ENCODE data around the gene EFCAB6.

EFCAB6 gene

DNA sequence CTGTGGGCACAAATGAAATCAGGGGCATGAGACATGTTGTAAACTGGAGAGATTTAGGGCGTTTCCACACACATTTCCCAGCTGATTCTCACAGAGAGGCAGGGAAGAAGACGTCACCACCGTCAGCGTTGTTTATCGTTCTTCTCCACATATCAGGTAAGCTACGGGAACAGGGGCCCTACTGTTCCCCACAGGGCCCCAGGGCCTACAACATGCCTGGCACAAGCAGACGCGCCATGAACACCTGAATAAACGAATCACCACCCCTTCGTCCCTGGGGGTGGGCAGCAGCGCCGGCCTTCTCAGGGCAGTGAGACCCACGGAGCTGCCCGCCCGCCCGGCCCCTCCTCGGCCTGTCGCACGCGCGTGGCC, 342 bp downstream of the EFCAB6 start:
- DNase-seq, result no peak

DNA sequence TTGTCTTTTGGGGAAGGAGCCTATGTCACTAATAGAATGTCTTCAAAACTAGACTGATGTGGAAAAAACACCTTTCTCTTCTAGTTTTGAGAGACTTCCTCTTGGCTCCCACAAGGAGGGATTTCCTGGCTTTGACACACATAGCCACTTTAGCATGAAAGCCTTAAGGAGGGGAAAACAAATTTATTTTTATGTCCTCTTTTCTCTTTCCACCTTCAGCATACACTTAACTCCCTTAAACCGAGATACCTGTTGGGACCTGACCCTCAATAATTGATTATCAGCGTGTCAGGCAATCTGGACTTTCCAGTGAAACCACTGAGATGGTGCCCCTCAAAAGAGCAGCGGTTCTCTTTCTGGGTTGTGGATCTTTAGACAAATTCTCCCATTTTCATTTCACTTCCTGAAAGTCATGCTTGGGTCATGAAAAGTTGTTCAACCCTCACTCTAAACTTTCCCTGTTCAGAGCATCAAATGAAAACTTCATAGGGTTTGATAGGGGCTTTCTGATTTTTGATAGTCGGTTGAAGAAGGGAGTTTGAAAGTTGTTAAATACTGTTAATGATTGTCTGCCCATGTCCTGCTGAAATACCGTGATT, 9.1 kb downstream of the EFCAB6 start:
- DNase-seq, result no peak

DNA sequence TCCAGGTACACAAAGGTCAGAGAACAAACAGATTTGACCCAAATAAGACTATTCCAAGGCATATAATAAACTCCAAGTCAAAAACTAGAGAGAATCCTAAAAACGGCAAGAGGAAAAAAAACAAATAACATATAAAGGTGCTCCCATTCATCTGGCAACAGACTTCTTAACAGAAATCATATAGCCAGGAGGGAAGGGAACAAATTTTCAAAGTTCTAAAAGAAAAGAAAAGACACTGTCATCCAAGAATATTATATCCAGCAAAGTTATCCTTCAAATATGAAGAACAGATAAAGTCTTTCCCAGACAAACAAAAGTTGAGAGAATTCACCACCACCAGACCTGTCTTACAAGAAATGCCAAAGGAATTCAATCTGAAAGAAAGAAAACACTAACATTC, 11.1 kb downstream of the EFCAB6 start:
- no peak for DNase-seq

DNA sequence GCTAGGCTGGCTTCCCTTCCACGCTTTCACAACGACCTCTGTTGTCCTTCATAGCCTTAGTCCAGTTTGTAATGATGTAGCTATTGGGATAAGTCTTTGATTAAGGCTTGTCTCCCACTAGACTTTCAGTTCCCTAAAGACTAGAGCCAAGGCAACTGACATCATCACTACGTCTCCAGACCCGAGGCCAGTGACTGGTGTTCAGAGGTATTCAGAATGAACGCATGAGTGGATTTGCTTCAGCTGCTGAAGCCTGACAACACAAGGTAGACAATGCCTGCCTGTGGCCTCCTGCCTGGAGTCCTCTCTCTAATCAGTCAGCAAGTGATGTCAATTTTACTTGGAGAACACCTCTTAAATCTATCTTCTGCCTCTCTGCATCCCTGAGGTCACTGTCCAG, 13.6 kb downstream of the EFCAB6 start:
- no peak for DNase-seq

GRCh38 chr22:43796567-43796966, 15.5 kb downstream of the EFCAB6 start:
- peak; percentile 53 for DNase-seq

DNA sequence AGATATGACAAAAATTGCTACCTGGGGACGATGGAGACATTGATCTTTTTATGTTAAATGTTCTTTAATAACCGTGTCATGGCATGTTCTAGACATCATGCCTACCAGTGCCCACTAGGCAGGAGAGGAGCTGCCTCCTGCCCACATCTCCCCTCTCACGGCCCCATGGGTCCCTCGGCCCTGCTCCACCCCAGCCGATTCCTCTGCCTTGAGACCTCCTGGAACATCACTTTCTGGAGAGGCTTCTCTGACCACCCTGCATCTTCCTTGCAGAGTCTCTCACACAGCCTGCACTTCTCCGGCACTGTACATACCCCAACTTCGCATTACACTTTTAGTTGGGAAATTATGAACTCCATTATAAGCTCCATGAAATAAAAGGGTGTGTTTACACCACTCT, 16.8 kb downstream of the EFCAB6 start:
- no peak for DNase-seq

- DNase-seq, result no peak
These were observed 19.2 kb downstream of the EFCAB6 start for GRCh38 chr22:43792905-43793304.

DNA sequence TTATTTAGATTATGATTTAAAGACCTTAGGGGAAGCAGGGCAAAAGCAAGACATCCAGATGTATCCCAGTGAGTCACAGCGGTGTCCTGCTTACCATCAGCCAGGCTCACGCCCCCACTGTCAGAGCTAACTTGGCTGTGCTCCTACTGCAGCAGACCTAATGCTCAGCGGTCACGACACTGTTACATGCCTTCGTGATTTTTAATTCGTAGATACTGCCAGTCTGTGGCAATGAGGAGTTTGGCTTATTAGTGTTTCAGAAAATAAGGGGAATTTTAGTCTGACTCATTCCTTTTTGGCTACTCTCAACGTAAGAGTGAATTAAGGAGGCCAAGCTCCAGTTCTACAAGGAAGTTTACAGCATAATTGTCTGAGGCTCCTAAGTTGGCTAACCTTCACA, 22.7 kb downstream of the EFCAB6 start:
- DNase-seq, result peak; percentile 87

DNA sequence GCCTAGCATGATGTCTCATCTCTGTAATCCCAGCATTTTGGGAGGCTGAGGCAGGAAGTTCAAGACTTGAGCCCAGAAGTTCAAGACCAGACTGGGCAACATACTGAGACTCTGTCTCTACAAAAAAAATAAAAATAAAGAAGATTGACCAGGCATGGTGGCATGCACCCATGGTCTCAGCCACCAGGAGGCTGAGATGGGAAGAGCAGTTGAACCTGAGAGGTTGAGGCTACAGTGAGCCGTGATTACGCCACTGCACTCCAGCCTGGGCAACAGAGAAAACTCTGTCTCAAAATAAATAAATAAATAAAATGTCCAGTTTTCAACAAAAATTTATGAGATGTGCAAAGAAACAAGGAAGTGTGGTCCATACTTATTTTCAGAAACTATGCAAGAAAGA, 28.3 kb downstream of the EFCAB6 start:
- DNase-seq, result no peak

DNA sequence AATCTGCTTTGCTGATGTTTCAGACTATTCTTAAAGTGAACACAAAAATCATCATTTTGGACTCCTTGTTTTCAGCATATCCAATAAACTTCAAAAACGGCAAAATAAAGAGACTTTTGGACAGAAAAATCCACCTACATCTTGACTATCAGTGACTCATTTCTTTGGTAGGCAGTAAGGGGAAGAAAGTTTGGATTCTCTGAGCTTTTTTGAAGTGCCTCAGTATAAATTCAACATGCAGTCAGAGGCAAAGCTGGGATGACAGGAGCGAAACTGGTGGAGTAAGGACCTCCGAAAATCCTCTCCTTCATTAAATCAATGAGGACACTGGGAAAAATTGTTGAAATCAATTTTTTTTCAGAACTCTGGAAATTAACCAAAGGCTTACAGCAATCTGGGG, 29.7 kb downstream of the EFCAB6 start:
- no peak for DNase-seq

GRCh38 chr22:43777286-43777685, 34.8 kb downstream of the EFCAB6 start:
- peak; percentile 47 for DNase-seq

DNA sequence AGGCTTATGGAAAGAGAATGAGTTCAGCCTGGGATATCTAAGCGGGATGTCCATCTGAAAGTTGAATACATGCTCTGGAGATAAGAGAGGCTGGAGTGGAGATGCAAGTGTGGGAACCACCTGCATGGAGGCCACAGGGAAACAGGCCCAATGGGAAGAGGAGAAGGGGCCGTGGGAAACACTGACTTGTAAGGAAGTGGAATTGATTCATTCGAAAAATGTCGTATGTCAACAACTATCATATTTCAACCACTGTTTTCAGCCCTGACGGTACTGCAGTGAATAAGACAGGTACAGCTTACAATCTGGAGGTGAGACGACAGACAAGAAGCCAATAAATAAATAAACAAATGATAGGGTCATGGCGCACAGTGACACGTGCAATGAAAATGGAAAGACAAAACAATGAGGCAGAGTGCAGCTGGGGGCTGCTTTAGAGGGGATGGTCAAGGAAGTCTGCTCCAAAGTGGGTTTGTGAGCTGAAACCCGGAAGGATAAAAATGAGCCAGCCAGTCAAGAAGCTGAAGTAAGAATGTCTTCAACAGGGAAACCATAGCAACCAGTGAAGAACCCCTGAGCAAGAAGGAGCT, 35.9 kb downstream of the EFCAB6 start:
- no peak for DNase-seq

- no peak for DNase-seq
These were observed 37.7 kb downstream of the EFCAB6 start for GRCh38 chr22:43774318-43774915.

DNA sequence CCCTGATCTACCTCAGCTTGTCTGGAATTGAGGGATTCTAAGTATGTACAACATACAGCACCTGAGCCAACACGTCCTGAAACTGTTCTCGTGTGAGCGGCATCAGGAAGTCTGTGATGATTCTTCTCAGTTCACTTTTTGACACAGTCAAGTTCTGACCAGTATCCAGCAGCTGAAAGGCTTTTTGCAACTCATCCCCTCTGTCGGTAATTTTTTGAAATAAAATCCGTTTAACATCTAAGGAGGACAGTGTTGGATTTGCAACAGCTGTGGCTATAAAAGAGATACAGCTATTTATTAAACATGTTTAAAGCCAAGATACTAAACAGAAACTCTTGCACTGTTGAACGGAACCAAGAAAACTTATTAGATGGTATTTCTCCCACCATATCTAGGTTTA, 39.3 kb downstream of the EFCAB6 start:
- no peak for DNase-seq

GRCh38 chr22:43755452-43755851, 56.7 kb downstream of the EFCAB6 start:
- DNase-seq, result no peak

DNA sequence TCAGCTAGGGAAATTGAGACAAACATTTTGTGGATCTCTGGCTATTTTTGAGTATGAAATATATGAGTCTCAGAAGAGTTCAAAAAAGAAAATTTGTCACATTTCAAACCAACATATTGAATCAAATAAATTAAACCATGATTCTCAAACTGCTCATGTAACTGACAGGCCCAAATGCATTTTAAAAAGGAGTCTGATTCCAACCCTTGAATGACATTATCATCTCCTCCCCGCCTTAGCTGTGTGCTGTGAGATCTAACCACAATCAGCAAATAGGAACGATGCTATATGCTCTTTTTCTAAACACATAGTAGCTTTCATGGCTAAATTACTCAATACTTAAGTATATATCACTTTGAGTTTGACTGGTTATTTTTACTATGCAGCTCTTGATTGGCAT, 57.1 kb downstream of the EFCAB6 start:
- DNase-seq, result no peak

DNA sequence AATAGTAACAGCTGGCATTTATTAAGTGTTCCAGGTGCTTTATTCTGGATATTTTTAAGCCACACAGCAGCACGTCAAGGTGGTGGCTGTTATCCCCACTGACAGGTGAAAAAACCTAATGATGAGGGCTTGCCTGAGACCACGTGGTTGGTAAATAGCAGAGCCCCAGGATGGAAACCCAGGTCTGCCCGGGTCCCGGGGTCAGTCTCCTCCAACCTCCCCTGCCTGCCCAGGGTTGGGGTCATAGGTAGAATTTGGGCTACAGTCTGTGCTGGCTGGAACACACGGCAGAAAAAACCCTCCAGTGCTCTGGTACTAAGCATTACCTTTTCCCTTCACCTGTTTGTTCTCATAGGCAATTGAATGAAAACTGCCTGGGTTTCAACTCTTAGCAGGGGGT, 57.9 kb downstream of the EFCAB6 start:
- DNase-seq, result no peak

DNA sequence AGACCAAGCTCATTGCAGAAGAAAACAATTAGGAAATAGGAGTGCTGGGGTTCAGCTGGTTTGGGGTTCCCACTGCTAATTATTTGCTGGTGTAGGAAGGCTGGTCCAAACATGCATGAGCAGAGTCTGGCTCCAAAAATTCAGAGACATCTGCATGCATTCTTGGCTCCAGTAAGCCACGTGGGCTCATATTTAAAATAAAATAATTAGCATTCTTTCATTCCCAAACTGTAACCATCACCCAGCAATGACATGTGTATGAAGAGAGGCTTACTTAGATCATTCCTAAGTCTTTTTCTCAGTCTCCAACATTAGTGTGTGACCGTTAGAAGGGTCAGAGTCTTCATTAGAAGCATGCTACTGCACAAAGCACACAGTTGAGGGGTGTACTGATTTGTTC, 58.4 kb downstream of the EFCAB6 start:
- DNase-seq, result no peak

GRCh38 chr22:43750751-43751150, 61.4 kb downstream of the EFCAB6 start:
- DNase-seq, result no peak

- no peak for DNase-seq
These were observed 62.6 kb downstream of the EFCAB6 start for GRCh38 chr22:43749473-43749872.

GRCh38 chr22:43747877-43748276, 64.2 kb downstream of the EFCAB6 start:
- no peak for DNase-seq

DNA sequence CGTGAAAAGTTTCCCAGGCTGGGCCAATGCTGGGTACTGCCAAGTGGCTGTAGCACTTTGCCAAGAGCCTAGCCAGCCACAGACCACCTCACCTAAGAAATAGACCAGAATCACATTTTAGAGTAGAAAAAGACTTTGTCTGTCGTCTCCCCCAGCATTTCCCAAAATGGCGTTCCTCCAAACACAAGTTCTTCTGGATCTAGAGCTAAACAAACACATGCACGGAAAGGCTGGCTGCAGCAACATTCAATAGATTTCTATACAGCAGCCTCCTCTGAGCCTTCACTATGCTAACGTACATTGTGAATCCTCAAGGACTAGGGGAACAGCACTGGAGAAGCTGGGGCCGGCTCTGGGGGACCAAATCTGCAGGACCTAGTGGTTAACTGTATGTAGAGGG, 65.0 kb downstream of the EFCAB6 start:
- no peak for DNase-seq

DNA sequence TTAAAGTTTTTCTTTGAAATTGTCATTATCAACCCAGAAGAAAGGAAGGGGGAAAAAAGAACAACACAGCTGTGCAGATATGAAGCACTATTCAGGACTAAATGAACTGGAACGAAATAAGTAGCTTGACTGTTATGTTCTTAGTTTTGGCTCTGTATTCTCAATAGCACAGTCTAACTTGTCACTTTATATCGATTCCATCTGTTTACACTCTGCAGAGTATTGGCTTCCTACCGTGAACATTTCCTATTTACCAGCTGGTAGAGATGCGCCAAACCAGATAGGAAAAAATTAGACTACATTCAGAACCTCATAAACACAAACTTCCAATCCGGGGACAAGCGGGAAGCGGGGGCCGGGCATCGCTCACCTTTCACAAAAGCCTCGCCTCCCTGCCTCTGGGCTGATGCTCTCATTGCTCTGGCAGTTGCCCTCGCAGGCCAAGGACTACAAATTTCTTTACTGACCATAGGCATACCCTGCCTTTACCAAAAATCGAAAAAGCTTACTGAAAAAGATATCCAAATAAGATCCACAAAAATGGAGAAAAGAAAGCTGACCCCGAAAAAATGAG, 66.2 kb downstream of the EFCAB6 start:
- DNase-seq, result no peak

GRCh38 chr22:43745411-43745770, 66.7 kb downstream of the EFCAB6 start:
- DNase-seq, result no peak

Measured in fibroblast of skin of right quadriceps (primary cell).